GM13976 (cell line): ENCODE data around the gene TXLNA.

ENCODE experiments used
- DNase-seq: peaks from one replicate; pipeline ENCODE4 v3.0.0; 2012; ENCODE audit warnings: low spot score
- CTCF ChIP-seq: IDR thresholded peaks from 2 replicates; pipeline ENCODE4 v1.5.1; 2012; ENCODE audit warnings: borderline replicate concordance, mild to moderate bottlenecking; ENCODE audit not compliant: insufficient read depth; ENCODE audit errors: extremely low read depth, missing control alignments, control extremely low read depth
- in situ Hi-C: fragments of 300-500 bp; cut with MboI; formaldehyde crosslinking; loops from one replicate; pipeline ENCODE4 v1.12.0; 2022; ENCODE audit warnings: low sequenced_read_pairs, mixed read lengths, inconsistent platforms; ENCODE audit not compliant: unreplicated experiment

The TXLNA gene

GRCh38 chr1:32221980-32222755 is 42.7 kb downstream of the TXLNA start, which contains the start of the genes EIF3I and TMEM234:
TSS of gene EIF3I (plus strand) at chr1:32222407. CDS start at chr1:32222442, 35 bp downstream.
TSS of gene TMEM234 (minus strand) at chr1:32222353. CDS start at chr1:32222322, 31 bp downstream.
- TF ChIP-seq CTCF, result no peak
- DNase-seq, result peak; percentile 97
- in situ Hi-C loops, result no loop called here

GRCh38 chr1:32223683-32224082 is 44.2 kb downstream of the TXLNA start:
- TF ChIP-seq CTCF, result no peak
- no peak for DNase-seq
- in situ Hi-C loops, result no loop called here

- in situ Hi-C loops, result no loop called here
- DNase-seq, result no peak
- TF ChIP-seq CTCF, result no peak
These were observed 44.8 kb downstream of the TXLNA start for GRCh38 chr1:32224285-32224684.

- in situ Hi-C loops, result no loop called here
- no peak for DNase-seq
- TF ChIP-seq CTCF, result no peak
These were observed 49.3 kb downstream of the TXLNA start for GRCh38 chr1:32228771-32229170.

GRCh38 chr1:32231843-32232432 is 52.5 kb downstream of the TXLNA start:
- in situ Hi-C loops, result no loop called here
- no peak for DNase-seq
- no peak for TF ChIP-seq CTCF

- no peak for DNase-seq
- TF ChIP-seq CTCF, result no peak
- in situ Hi-C loops, result no loop called here
These were observed 53.3 kb downstream of the TXLNA start for GRCh38 chr1:32232558-32233304.
